Tibial nerve (tissue), 4 donors: Measurements from ENCODE around the gene KRT6B. TPM values are rescaled to one million over a fixed set of nuclear protein-coding genes. Genes with fewer than 3 reads are reported as not detected.
"Not testable (repeated sequence)": the region's sequence is repeated elsewhere in the genome, so short reads cannot be mapped to it uniquely, and the experiment has no call there.

Experiments
- DNase-seq, 2 donors: peaks; one replicate each; pipeline ENCODE4 v3.0.0-alpha.2; 2019; ENCODE audit warnings: low spot score in 2 of 2
- H3K27ac ChIP-seq, 4 donors: fragments of 200-600 bp; sonication (generic) in 3 of 4; one replicate each; pipeline ENCODE4 v1.5.1; 2017 to 2019; ENCODE audit warnings: mild to moderate bottlenecking in 1 of 4
- H3K27me3 ChIP-seq, 2 donors: fragments of 200-600 bp; sonication (generic) in 1 of 2; one replicate each; pipeline versions ENCODE4 v1.5.1 to v1.6.0; 2017 to 2019
- H3K36me3 ChIP-seq, 3 donors: fragments of 200-600 bp; sonication (generic); one replicate each; pipeline ENCODE4 v1.5.1; 2018 to 2019
- H3K4me1 ChIP-seq, 4 donors: fragments of 200-600 bp; sonication (generic) in 3 of 4; one replicate each; pipeline ENCODE4 v1.5.1; 2017 to 2019
- H3K4me3 ChIP-seq, 4 donors: fragments of 200-600 bp; sonication (generic) in 3 of 4; one replicate each; pipeline ENCODE4 v1.5.1; 2017 to 2019; ENCODE audit warnings: mild to moderate bottlenecking in 1 of 4, moderate library complexity in 1 of 4
- H3K9me3 ChIP-seq, 4 donors: fragments of 200-600 bp; sonication (generic) in 3 of 4; one replicate each; pipeline ENCODE4 v1.5.1; 2017 to 2019
- CTCF ChIP-seq, 5 experiments: fragments of 200-600 bp in 3 of 5; fragments of 450-650 bp in 2 of 5; sonication (generic) in 3 of 5; IDR thresholded peaks; one replicate each; pipeline ENCODE4 v1.5.1; 2016 to 2019; ENCODE audit warnings: antibody characterized with exemption in 5 of 5, mild to moderate bottlenecking in 3 of 5, moderate library complexity in 2 of 5
- EP300 ChIP-seq, 2 donors: sonication (generic); formaldehyde crosslinking; IDR thresholded peaks; one replicate each; pipeline ENCODE4 v1.6.1; 2017; ENCODE audit warnings: antibody characterized with exemption in 2 of 2, mild to moderate bottlenecking in 1 of 2
- POLR2A ChIP-seq, 2 donors: fragments of 450-650 bp; IDR thresholded peaks; one replicate each; pipeline ENCODE4 v1.6.1; 2017; ENCODE audit warnings: antibody characterized with exemption in 2 of 2, mild to moderate bottlenecking in 2 of 2, moderate library complexity in 2 of 2
- WGBS, 2 donors: methylation state at CpG; one replicate each; pipeline ENCODE4 v1.1.5; 2018; 5-methylcytosine and 5-hydroxymethylcytosine counted together
- total RNA-seq, 4 donors: library from RNA; depleted of rRNA; stranded (reverse); fragments of >200 nt; gene quantifications; one replicate each; pipeline ENCODE4 v1.1.0, GENCODE V29; 2016

KRT6B gene
- total RNA-seq, 4 donors from 2014 or later: not detected

GRCh38 chr12:52413782-52414345 is 38.1 kb downstream of the KRT6B start:
- WGBS, 2 donors: 61 to 68% methylated on average over 8 of the region's 8 CpGs
- Histone ChIP-seq H3K36me3 (no peaks in the 10 kb centered on the region), H3K27ac (no peak overlapping the region), H3K4me3 (no peak overlapping the region), H3K4me1 (peaks cover 0 to 34% (median 5%) of the 10 kb centered on the region in 4 donors), H3K27me3 (no peaks in the 10 kb centered on the region), H3K9me3 (no peaks in the 10 kb centered on the region)
- DNase-seq: no peak
- TF ChIP-seq CTCF (IDR thresholded peaks at IDR 0.05): no peak

- no peak for DNase-seq
These were observed 38.7 kb downstream of the KRT6B start for GRCh38 chr12:52413202-52413601.

GRCh38 chr12:52411815-52412214 is 40.1 kb downstream of the KRT6B start:
- TF ChIP-seq POLR2A (IDR thresholded peaks at IDR 0.05) (no peak), EP300 (IDR thresholded peaks at IDR 0.05) (no peak), CTCF (IDR thresholded peaks at IDR 0.05) (no peak)
- H3K9me3 ChIP-seq: no peaks in the 10 kb centered on the region
- H3K27ac ChIP-seq: no peak overlapping the region
- H3K36me3 ChIP-seq: no peaks in the 10 kb centered on the region
- WGBS, 2 donors: 90 to 96% methylated on average over 10 of the region's 10 CpGs
- H3K4me3 ChIP-seq: no peak overlapping the region
- no peaks in the 10 kb centered on the region for H3K27me3 ChIP-seq
- H3K4me1 ChIP-seq: peaks cover 0 to 23% (median 3%) of the 10 kb centered on the region in 4 donors
- DNase-seq: no peak

More at GRCh38 chr12:52413202-52413601, 38.7 kb downstream of the KRT6B start:
- H3K27ac ChIP-seq: no peak overlapping the region
- no peaks in the 10 kb centered on the region for H3K27me3 ChIP-seq
- TF ChIP-seq EP300 (IDR thresholded peaks at IDR 0.05) (no peak), POLR2A (IDR thresholded peaks at IDR 0.05) (no peak), CTCF (IDR thresholded peaks at IDR 0.05) (no peak)
- no peak overlapping the region for H3K4me3 ChIP-seq
- no peaks in the 10 kb centered on the region for H3K9me3 ChIP-seq
- H3K36me3 ChIP-seq: no peaks in the 10 kb centered on the region
- peaks cover 0 to 34% (median 5%) of the 10 kb centered on the region in 4 donors for H3K4me1 ChIP-seq
- 41 to 61% methylated on average over 4 of the region's 4 CpGs for WGBS, 2 donors

GRCh38 chr12:52410589-52411248 is 41.2 kb downstream of the KRT6B start:
- H3K4me3 ChIP-seq, H3K36me3 ChIP-seq, DNase-seq, H3K27ac ChIP-seq, H3K9me3 ChIP-seq, H3K27me3 ChIP-seq: not testable (repeated sequence)
- peaks cover 0 to 12% (median 0%) of the 10 kb centered on the region in 4 donors for H3K4me1 ChIP-seq
- no CpG with 5 or more reads among the region's 1 CpG for WGBS, 2 donors

DNA sequence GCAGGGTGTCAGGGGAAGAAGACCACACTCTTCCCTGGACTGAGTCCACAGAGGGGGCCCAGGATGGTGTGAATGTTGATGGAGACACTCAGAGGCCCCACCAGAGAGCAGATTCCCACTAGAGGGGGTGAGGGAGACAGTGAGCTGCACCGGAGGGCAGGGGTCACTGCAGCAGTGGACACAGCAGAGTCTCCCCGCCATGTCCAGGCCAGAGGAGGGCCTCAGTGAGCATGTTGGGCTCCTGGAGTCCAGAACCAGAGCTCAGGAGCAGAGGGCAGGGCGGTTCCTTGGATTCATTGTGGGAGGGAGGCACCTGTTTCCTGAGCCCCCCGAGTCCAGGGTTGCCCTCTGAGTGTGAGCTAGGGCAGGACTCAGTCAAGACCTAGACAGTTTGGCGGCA is 44.0 kb downstream of the KRT6B start:
- Histone ChIP-seq H3K27ac (no peak overlapping the region), H3K4me3 (no peak overlapping the region), H3K4me1 (peaks cover 0 to 7% (median 0%) of the 10 kb centered on the region in 4 donors), H3K27me3 (no peaks in the 10 kb centered on the region), H3K9me3 (no peaks in the 10 kb centered on the region), H3K36me3 (no peaks in the 10 kb centered on the region)
- no peak for DNase-seq
- WGBS, 2 donors: 80 to 89% methylated on average over 2 to 5 of the region's 5 CpGs
- no peak for TF ChIP-seq CTCF (IDR thresholded peaks at IDR 0.05)
- TF ChIP-seq POLR2A (IDR thresholded peaks at IDR 0.05): no peak
- no peak for TF ChIP-seq EP300 (IDR thresholded peaks at IDR 0.05)
